ENCODE data around the gene UIMC1. TPM values are rescaled to one million over a fixed set of nuclear protein-coding genes. Genes with fewer than 3 reads are reported as not detected.

The UIMC1 gene
- total RNA-seq, 1 donor from 2014 or later, result 23.0 TPM

GRCh38 chr5:176956756-176957155 lies 49.8 kb downstream of the UIMC1 start:
- DNase-seq (ENCODE audit: extremely low read depth, low read depth, low spot score), result no peak

- no peak for DNase-seq (ENCODE audit: extremely low read depth, low read depth, low spot score)
Observed at GRCh38 chr5:176955895-176956294, 50.7 kb downstream of the UIMC1 start.

- DNase-seq (ENCODE audit: extremely low read depth, low read depth, low spot score), result no peak
Observed at GRCh38 chr5:176954050-176954449, 52.5 kb downstream of the UIMC1 start.

GRCh38 chr5:176952531-176953193 lies 53.9 kb downstream of the UIMC1 start:
- no peak for DNase-seq (ENCODE audit: extremely low read depth, low read depth, low spot score)

- DNase-seq (ENCODE audit: extremely low read depth, low read depth, low spot score), result no peak
Observed at GRCh38 chr5:176948458-176948857, 58.1 kb downstream of the UIMC1 start.

GRCh38 chr5:176947847-176948246 lies 58.7 kb downstream of the UIMC1 start:
- no peak for DNase-seq (ENCODE audit: extremely low read depth, low read depth, low spot score)

GRCh38 chr5:176944268-176944667 lies 62.3 kb downstream of the UIMC1 start:
- no peak for DNase-seq (ENCODE audit: extremely low read depth, low read depth, low spot score)

- DNase-seq (ENCODE audit: extremely low read depth, low read depth, low spot score), result no peak
Observed at GRCh38 chr5:176943816-176944215, 62.8 kb downstream of the UIMC1 start.

- DNase-seq (ENCODE audit: extremely low read depth, low read depth, low spot score), result no peak
Observed at GRCh38 chr5:176941951-176942350, 64.6 kb downstream of the UIMC1 start.

- no peak for DNase-seq (ENCODE audit: extremely low read depth, low read depth, low spot score)
Observed at GRCh38 chr5:176938472-176938871, 68.1 kb downstream of the UIMC1 start.

GRCh38 chr5:176935017-176935416 lies 71.6 kb downstream of the UIMC1 start:
- DNase-seq (ENCODE audit: extremely low read depth, low read depth, low spot score), result no peak

GRCh38 chr5:176934309-176934930 lies 72.2 kb downstream of the UIMC1 start:
- DNase-seq (ENCODE audit: extremely low read depth, low read depth, low spot score), result no peak

- no peak for DNase-seq (ENCODE audit: extremely low read depth, low read depth, low spot score)
Observed at GRCh38 chr5:176929654-176930053, 76.9 kb downstream of the UIMC1 start.

GRCh38 chr5:176927562-176927961 lies 79.0 kb downstream of the UIMC1 start:
- no peak for DNase-seq (ENCODE audit: extremely low read depth, low read depth, low spot score)

- DNase-seq (ENCODE audit: extremely low read depth, low read depth, low spot score), result no peak
Observed at GRCh38 chr5:176922817-176923216, 83.8 kb downstream of the UIMC1 start.

- DNase-seq (ENCODE audit: extremely low read depth, low read depth, low spot score), result no peak
Observed at GRCh38 chr5:176921714-176922113, 84.9 kb downstream of the UIMC1 start.

GRCh38 chr5:176918613-176919012 lies 88.0 kb downstream of the UIMC1 start:
- no peak for DNase-seq (ENCODE audit: extremely low read depth, low read depth, low spot score)

GRCh38 chr5:176916337-176916736 lies 90.2 kb downstream of the UIMC1 start:
- no peak for DNase-seq (ENCODE audit: extremely low read depth, low read depth, low spot score)

- DNase-seq (ENCODE audit: extremely low read depth, low read depth, low spot score), result no peak
Observed at GRCh38 chr5:176915906-176916305, 90.7 kb downstream of the UIMC1 start.

- no peak for DNase-seq (ENCODE audit: extremely low read depth, low read depth, low spot score)
Observed at GRCh38 chr5:176912115-176912514, 94.5 kb downstream of the UIMC1 start.

- DNase-seq (ENCODE audit: extremely low read depth, low read depth, low spot score), result no peak
Observed at GRCh38 chr5:176908675-176909368, 97.8 kb downstream of the UIMC1 start.

- no peak for DNase-seq (ENCODE audit: extremely low read depth, low read depth, low spot score)
Observed at GRCh38 chr5:176906796-176907195, 99.8 kb downstream of the UIMC1 start.

Data from glomerular endothelial cell (primary cell).